Measurements from ENCODE around the gene PARP6. TPM values are rescaled to one million over a fixed set of nuclear protein-coding genes. Genes with fewer than 3 reads are reported as not detected.

Gene PARP6
- total RNA-seq, 1 donor: 43.4 TPM

DNA sequence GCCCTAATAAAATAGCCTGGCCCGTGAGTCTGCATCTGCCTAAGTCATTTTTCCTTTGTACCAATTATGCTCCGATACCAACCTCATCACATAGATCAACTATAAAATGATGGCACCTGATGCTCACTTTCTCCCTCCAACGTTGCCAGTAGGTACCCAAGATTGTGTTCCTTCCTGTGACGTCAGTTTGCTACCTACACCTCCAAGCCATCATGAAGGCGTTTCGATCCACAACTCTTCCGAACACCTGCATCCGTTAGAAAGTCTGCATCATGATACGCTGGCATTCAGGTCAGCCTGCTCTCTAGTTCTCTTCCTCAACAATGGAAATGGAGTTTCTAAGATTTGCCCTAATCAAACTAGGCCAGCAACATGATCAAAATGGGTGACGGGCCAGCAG, 49.1 kb downstream of the PARP6 start:
- Histone ChIP-seq H3K79me2 (ENCODE audit: insufficient read depth, low read length) (peaks cover 78% of the 10 kb centered on the region), H3K36me3 (ENCODE audit: insufficient read depth, low read length) (peaks cover 65% of the 10 kb centered on the region), H4K20me1 (ENCODE audit: insufficient read depth, low read length) (peaks cover 77% of the 10 kb centered on the region), H3K4me2 (ENCODE audit: insufficient read depth, low read length) (peak overlapping the region; percentile 49), H3K27me3 (ENCODE audit: insufficient read depth, low read length) (no peaks in the 10 kb centered on the region), H3K27ac (ENCODE audit: low read depth, low read length) (peak overlapping the region; percentile 71), H3K4me3 (ENCODE audit: insufficient read depth, low read length) (no peak overlapping the region), H3K4me1 (ENCODE audit: insufficient read depth, low read length) (peaks cover 60% of the 10 kb centered on the region), H3K9me3 (ENCODE audit: low read depth, low read length) (no peaks in the 10 kb centered on the region), H2AFZ (ENCODE audit: low read length) (no peak overlapping the region)
- TF ChIP-seq, protein P1, sequence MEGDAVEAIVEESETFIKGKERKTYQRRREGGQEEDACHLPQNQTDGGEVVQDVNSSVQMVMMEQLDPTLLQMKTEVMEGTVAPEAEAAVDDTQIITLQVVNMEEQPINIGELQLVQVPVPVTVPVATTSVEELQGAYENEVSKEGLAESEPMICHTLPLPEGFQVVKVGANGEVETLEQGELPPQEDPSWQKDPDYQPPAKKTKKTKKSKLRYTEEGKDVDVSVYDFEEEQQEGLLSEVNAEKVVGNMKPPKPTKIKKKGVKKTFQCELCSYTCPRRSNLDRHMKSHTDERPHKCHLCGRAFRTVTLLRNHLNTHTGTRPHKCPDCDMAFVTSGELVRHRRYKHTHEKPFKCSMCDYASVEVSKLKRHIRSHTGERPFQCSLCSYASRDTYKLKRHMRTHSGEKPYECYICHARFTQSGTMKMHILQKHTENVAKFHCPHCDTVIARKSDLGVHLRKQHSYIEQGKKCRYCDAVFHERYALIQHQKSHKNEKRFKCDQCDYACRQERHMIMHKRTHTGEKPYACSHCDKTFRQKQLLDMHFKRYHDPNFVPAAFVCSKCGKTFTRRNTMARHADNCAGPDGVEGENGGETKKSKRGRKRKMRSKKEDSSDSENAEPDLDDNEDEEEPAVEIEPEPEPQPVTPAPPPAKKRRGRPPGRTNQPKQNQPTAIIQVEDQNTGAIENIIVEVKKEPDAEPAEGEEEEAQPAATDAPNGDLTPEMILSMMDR (IDR thresholded peaks at IDR 0.05; ENCODE audit: extremely low read depth, low read depth, low read length): no peak
- DNase-seq (ENCODE audit: insufficient read length, low spot score, missing footprints): no peak

DNA sequence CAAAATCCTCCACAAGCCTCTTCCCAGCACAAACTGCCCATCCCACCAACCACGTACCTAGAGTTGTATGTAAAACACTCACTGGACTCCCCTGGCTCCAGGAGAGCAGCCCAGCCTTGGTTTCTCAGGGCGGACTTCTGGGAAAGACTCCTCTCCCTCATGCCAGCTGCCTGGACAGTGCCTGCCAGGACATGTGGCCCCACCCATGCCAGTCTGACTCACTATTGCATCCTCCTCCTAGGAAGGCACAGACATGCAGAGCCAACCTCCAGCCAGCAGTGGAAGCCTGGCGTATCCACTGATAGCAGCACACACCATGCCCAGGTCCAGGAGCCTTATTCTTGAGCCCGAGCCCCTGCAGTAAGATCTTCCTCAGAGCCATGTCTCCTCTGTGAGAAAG, 50.0 kb downstream of the PARP6 start:
- peaks cover 80% of the 10 kb centered on the region for H4K20me1 ChIP-seq (ENCODE audit: insufficient read depth, low read length)
- TF ChIP-seq, protein P1 (IDR thresholded peaks at IDR 0.05; ENCODE audit: extremely low read depth, low read depth, low read length): no peak
- H3K27me3 ChIP-seq (ENCODE audit: insufficient read depth, low read length): no peaks in the 10 kb centered on the region
- no peak overlapping the region for H2AFZ ChIP-seq (ENCODE audit: low read length)
- H3K36me3 ChIP-seq (ENCODE audit: insufficient read depth, low read length): peaks cover 74% of the 10 kb centered on the region
- peaks cover 82% of the 10 kb centered on the region for H3K79me2 ChIP-seq (ENCODE audit: insufficient read depth, low read length)
- no peak overlapping the region for H3K4me3 ChIP-seq (ENCODE audit: insufficient read depth, low read length)
- peak overlapping the region; percentile 49 for H3K4me2 ChIP-seq (ENCODE audit: insufficient read depth, low read length)
- peak; percentile 62 for DNase-seq (ENCODE audit: insufficient read length, low spot score, missing footprints)
- H3K9me3 ChIP-seq (ENCODE audit: low read depth, low read length): no peaks in the 10 kb centered on the region
- H3K4me1 ChIP-seq (ENCODE audit: insufficient read depth, low read length): peaks cover 56% of the 10 kb centered on the region
- H3K27ac ChIP-seq (ENCODE audit: low read depth, low read length): peak overlapping the region; percentile 71

DNA sequence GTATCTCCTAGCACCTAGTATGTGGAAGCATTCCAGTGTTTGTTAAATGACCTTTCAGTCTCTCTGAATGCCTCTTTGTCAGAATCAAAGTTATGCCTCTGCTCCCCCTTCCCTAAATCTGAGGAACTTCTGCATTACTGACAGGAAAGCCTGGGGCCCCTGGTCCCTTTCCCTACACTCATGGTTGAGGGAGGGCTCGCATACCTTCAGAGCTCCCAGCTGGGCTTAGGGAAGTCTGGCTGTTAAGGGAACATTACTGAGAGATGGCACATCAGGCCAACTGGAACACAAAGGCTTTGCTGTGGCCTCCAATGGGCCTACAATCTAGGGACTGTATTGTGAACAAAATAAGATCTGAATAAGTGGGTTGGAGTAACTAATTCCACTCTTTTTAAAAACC, 51.7 kb downstream of the PARP6 start:
- Histone ChIP-seq H3K4me2 (ENCODE audit: insufficient read depth, low read length) (no peak overlapping the region), H3K4me3 (ENCODE audit: insufficient read depth, low read length) (no peak overlapping the region), H3K79me2 (ENCODE audit: insufficient read depth, low read length) (peaks cover 94% of the 10 kb centered on the region), H3K36me3 (ENCODE audit: insufficient read depth, low read length) (peaks cover 87% of the 10 kb centered on the region), H3K4me1 (ENCODE audit: insufficient read depth, low read length) (peaks cover 40% of the 10 kb centered on the region), H3K27me3 (ENCODE audit: insufficient read depth, low read length) (no peaks in the 10 kb centered on the region), H2AFZ (ENCODE audit: low read length) (no peak overlapping the region), H3K9me3 (ENCODE audit: low read depth, low read length) (no peaks in the 10 kb centered on the region), H3K27ac (ENCODE audit: low read depth, low read length) (peak overlapping the region; percentile 30), H4K20me1 (ENCODE audit: insufficient read depth, low read length) (peaks cover 81% of the 10 kb centered on the region)
- TF ChIP-seq, protein P1 (IDR thresholded peaks at IDR 0.05; ENCODE audit: extremely low read depth, low read depth, low read length): no peak
- no peak for DNase-seq (ENCODE audit: insufficient read length, low spot score, missing footprints)

DNA sequence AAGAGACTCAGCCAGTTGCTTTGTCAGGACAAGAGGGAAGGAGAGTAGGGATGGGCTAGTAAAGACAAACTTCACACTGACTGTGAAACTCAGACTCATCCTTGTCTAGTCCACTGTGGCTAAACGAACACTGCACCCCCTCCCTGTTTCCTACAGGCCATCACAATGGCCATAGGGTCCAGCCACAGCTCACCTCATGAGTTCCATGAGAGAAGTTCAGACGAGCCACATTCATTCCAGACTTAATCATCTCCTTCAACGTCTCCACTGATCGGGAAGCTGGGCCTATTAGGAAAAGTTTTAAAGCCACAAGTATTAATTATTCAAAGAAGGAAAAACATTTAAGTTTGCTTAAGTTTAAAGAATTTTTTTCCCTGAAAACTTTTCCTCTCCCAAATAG, 55.1 kb downstream of the PARP6 start:
- H3K79me2 ChIP-seq (ENCODE audit: insufficient read depth, low read length): peaks cover 87% of the 10 kb centered on the region
- peaks cover 97% of the 10 kb centered on the region for H3K36me3 ChIP-seq (ENCODE audit: insufficient read depth, low read length)
- no peaks in the 10 kb centered on the region for H3K9me3 ChIP-seq (ENCODE audit: low read depth, low read length)
- no peak overlapping the region for H2AFZ ChIP-seq (ENCODE audit: low read length)
- no peak for DNase-seq (ENCODE audit: insufficient read length, low spot score, missing footprints)
- H4K20me1 ChIP-seq (ENCODE audit: insufficient read depth, low read length): peaks cover 67% of the 10 kb centered on the region
- H3K27me3 ChIP-seq (ENCODE audit: insufficient read depth, low read length): no peaks in the 10 kb centered on the region
- peak overlapping the region; percentile 59 for H3K27ac ChIP-seq (ENCODE audit: low read depth, low read length)
- H3K4me2 ChIP-seq (ENCODE audit: insufficient read depth, low read length): no peak overlapping the region
- TF ChIP-seq, protein P1 (IDR thresholded peaks at IDR 0.05; ENCODE audit: extremely low read depth, low read depth, low read length): no peak
- H3K4me3 ChIP-seq (ENCODE audit: insufficient read depth, low read length): no peak overlapping the region
- peaks cover 10% of the 10 kb centered on the region for H3K4me1 ChIP-seq (ENCODE audit: insufficient read depth, low read length)
